ENCODE measurements around the gene ZP2. TPM values are rescaled to one million over a fixed set of nuclear protein-coding genes. Genes with fewer than 3 reads are reported as not detected.

ZP2 gene
- total RNA-seq, 1 experiment from 2014 or later: not detected

GRCh38 chr16:21190013-21190412 is 21.4 kb downstream of the ZP2 start:
- Mint-ChIP-seq H3K9me3 (peaks cover 0 to 3% of the 10 kb centered on the region in 2 experiments; a peak in 1 of 5 replicates), H3K4me3 (no peak overlapping the region), H3K36me3 (ENCODE audit: insufficient read depth in 1 of 3, low read depth in 3 of 3) (no peaks in the 10 kb centered on the region), H3K27me3 (ENCODE audit: low read depth) (peaks cover 11% of the 10 kb centered on the region), H3K4me1 (peaks cover 0 to 7% of the 10 kb centered on the region in 2 experiments; a peak in 2 of 4 replicates), H3K27ac (no peak overlapping the region)
- Histone ChIP-seq H2AFZ (ENCODE audit: low read length) (no peak overlapping the region), H3K4me2 (ENCODE audit: insufficient read depth, insufficient read length, low read length) (no peak overlapping the region), H2BK20ac (ENCODE audit: low read depth, low read length, poor library complexity, severe bottlenecking) (no peak overlapping the region), H3K23ac (ENCODE audit: insufficient read length, low read depth, low read length) (no peak overlapping the region), H3T11ph (ENCODE audit: low read length) (no peak overlapping the region), H2BK5ac (ENCODE audit: insufficient read length, low read length) (no peak overlapping the region), H2BK15ac (ENCODE audit: low read depth, low read length) (no peak overlapping the region), H3K18ac (ENCODE audit: insufficient read length, low read depth, low read length) (no peak overlapping the region), H3K27ac (ENCODE audit: insufficient read length, low read depth, low read length) (no peak overlapping the region), H3K4ac (ENCODE audit: low read depth, low read length) (no peak overlapping the region), H2BK12ac (ENCODE audit: insufficient read length, low read depth, low read length) (no peak overlapping the region), H3K27me3 (ENCODE audit: insufficient read depth, low read length) (no peaks in the 10 kb centered on the region; the same call in 1 of the 2 replicates), H3K14ac (ENCODE audit: insufficient read depth, low read length) (no peak overlapping the region), H4K20me1 (ENCODE audit: control insufficient read depth, insufficient read depth, insufficient read length) (no peaks in the 10 kb centered on the region), H3K9ac (ENCODE audit: extremely low read depth, insufficient read length, low read length) (no peak overlapping the region), H3K56ac (ENCODE audit: insufficient read length, low read depth, low read length) (no peak overlapping the region), H4K5ac (ENCODE audit: insufficient read length, low read depth, low read length) (no peak overlapping the region), H3K23me2 (ENCODE audit: insufficient read length, low read depth, low read length, poor library complexity, severe bottlenecking) (no peaks in the 10 kb centered on the region), H3K79me2 (ENCODE audit: insufficient read depth, low read length) (no peaks in the 10 kb centered on the region), H3K4me1 (ENCODE audit: insufficient read depth, low read length) (no peaks in the 10 kb centered on the region), H3K9me3 (ENCODE audit: control insufficient read depth, low read depth, low read length) (no peaks in the 10 kb centered on the region), H4K91ac (ENCODE audit: insufficient read length, low read depth, low read length) (no peak overlapping the region), H2AK5ac (ENCODE audit: insufficient read length, low read length) (no peak overlapping the region), H4K8ac (replicated peaks; ENCODE audit: insufficient read length, low read depth, low read length) (no peak overlapping the region), H3K79me1 (ENCODE audit: insufficient read depth, low read depth, low read length, poor library complexity, severe bottlenecking) (no peaks in the 10 kb centered on the region), H2BK120ac (ENCODE audit: low read depth, low read length, poor library complexity, severe bottlenecking) (no peak overlapping the region)
- DNase-seq: no peak
- no peak for TF ChIP-seq CTCF (conservative IDR thresholded peaks at IDR 0.05)
- no CpG with 5 or more reads among the region's 4 CpGs for WGBS (ENCODE audit: extremely low coverage, insufficient read length, low lambda C conversion rate)
